ENCODE measurements around the gene CYP3A4.

DNA sequence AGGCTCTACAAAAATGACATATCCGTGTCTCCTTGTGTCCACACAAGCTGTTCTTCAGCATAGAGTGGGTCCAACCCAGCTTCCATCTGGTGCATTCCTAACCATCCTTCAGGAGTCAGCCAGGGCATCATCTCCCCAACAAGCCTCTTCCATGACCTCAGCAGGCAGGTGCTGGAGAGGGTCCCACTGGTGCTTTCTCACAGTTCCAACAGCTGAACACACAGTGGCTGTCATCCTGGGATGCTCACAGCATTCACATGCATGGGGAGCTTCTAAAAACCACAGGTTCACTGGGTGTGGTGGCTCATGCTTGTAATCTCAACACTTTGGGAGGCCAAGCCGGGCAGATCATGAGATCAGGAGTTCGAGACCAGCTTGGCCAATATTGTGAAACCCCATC lies 6.4 kb upstream of the CYP3A4 start:
- TF ChIP-seq, protein P1, sequence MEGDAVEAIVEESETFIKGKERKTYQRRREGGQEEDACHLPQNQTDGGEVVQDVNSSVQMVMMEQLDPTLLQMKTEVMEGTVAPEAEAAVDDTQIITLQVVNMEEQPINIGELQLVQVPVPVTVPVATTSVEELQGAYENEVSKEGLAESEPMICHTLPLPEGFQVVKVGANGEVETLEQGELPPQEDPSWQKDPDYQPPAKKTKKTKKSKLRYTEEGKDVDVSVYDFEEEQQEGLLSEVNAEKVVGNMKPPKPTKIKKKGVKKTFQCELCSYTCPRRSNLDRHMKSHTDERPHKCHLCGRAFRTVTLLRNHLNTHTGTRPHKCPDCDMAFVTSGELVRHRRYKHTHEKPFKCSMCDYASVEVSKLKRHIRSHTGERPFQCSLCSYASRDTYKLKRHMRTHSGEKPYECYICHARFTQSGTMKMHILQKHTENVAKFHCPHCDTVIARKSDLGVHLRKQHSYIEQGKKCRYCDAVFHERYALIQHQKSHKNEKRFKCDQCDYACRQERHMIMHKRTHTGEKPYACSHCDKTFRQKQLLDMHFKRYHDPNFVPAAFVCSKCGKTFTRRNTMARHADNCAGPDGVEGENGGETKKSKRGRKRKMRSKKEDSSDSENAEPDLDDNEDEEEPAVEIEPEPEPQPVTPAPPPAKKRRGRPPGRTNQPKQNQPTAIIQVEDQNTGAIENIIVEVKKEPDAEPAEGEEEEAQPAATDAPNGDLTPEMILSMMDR (conservative IDR thresholded peaks at IDR 0.05; ENCODE audit: low read depth, low read length): no peak
- TF ChIP-seq EZH2 (IDR thresholded peaks at IDR 0.05; ENCODE audit: low read length, unreplicated experiment): no peak
